K562 (cell line): ENCODE measurements around the gene DENND1A. TPM values are rescaled to one million over a fixed set of nuclear protein-coding genes. Genes with fewer than 3 reads are reported as not detected.
A peak's percentile ranks its signal among the peaks of the same experiment; 100 is the strongest.

Experiments used
- ATAC-seq: fragments of 200-7000 bp; cut with Tn5 transposase; 3 replicates; pipeline ENCODE4 v1.9.1; 2020; ENCODE audit warnings: moderate library complexity
- BruUV-seq: library from RNA; stranded (reverse); fragments of 400-500 nt; replicated peaks from 2 replicates; lab custom pipeline; 2021; lab: Mats Ljungman, UMichigan
- CTCF ChIA-PET: fragments of 300-600 bp; formaldehyde crosslinking; extraction: SDS; loops from one replicate; lab custom pipeline; 2021; ENCODE audit warnings: low intra/inter-chr PET ratio; lab: Yijun Ruan, JAX
- POLR2A ChIA-PET: fragments of 300-600, 350-650 bp; sonication (Branson Sonifier 250); formaldehyde crosslinking; extraction: SDS; loops from one replicate; lab custom pipeline; 2021; ENCODE audit warnings: antibody characterized with exemption, inconsistent platforms; lab: Yijun Ruan, JAX
- DNase-seq, 4 experiments: peaks; one replicate each; pipeline versions ENCODE4 v3.0.0 to v3.0.0-alpha.2; 2011 to 2018; ENCODE audit warnings: low spot score in 3 of 4, mixed read lengths in 3 of 4; ENCODE audit errors: extremely low read depth in 1 of 4
- FAIRE-seq: peaks from 2 replicates; lab custom pipeline; 2011; peaks lifted over from hg19 to GRCh38; lab: Jason Lieb, UNC
- H2AFZ ChIP-seq: 2 replicates; pipeline ENCODE4 v1.6.0; 2011; ENCODE audit warnings: low read depth, low read length, control low read depth, inconsistent platforms
- H3K27ac ChIP-seq: fragments of 200-600 bp; 3 replicates; pipeline ENCODE4 v1.8.0; 2011; ENCODE audit warnings: low read depth, mild to moderate bottlenecking, control low read depth, inconsistent platforms, low read length, moderate library complexity, mixed read lengths; ENCODE audit errors: extremely low read depth
- H3K27me3 ChIP-seq, 2 experiments: fragments of 300-600 bp in 1 of 2; 2 replicates in 1 of 2; 3 replicates in 1 of 2; pipeline versions ENCODE4 v1.6.0 to v1.8.0; 2011; ENCODE audit warnings: inconsistent platforms in 2 of 2, low read length in 2 of 2, mild to moderate bottlenecking in 1 of 2, mixed read lengths in 1 of 2, moderate library complexity in 1 of 2; ENCODE audit not compliant: control insufficient read depth in 2 of 2, insufficient read depth in 2 of 2
- H3K36me3 ChIP-seq: fragments of 300-600 bp; 3 replicates; pipeline ENCODE4 v1.8.0; 2011; ENCODE audit warnings: mild to moderate bottlenecking, low read length, inconsistent platforms; ENCODE audit not compliant: control insufficient read depth, insufficient read depth
- H3K4me1 ChIP-seq, 2 experiments: fragments of 200-600 bp in 1 of 2; replicated peaks in 1 of 2; 2 replicates in 1 of 2; 3 replicates in 1 of 2; pipeline versions ENCODE4 v1.5.1 to v1.8.0; 2011; ENCODE audit warnings: inconsistent platforms in 2 of 2, low read length in 2 of 2, mild to moderate bottlenecking in 1 of 2, mixed read lengths in 1 of 2, moderate library complexity in 1 of 2; ENCODE audit not compliant: control insufficient read depth in 2 of 2, insufficient read depth in 2 of 2
- H3K4me2 ChIP-seq: 2 replicates; pipeline ENCODE4 v1.6.1; 2011; ENCODE audit warnings: low read length, control low read depth, inconsistent platforms, mixed read lengths; ENCODE audit not compliant: insufficient read depth
- H3K4me3 ChIP-seq: fragments of 200-600 bp; sonication (generic), shearing (Covaris generic); 2 replicates; pipeline ENCODE4 v1.5.1; 2016; ENCODE audit warnings: control low read depth, inconsistent platforms
- H3K79me2 ChIP-seq: fragments of 200-600 bp; 3 replicates; pipeline ENCODE4 v1.8.0; 2011; ENCODE audit warnings: low read length, inconsistent platforms; ENCODE audit not compliant: control insufficient read depth, insufficient read depth
- H3K9ac ChIP-seq, 2 experiments: 2 replicates each; pipeline versions ENCODE4 v1.6.0 to v1.6.1; 2011; ENCODE audit warnings: low read depth in 2 of 2, low read length in 2 of 2, control low read depth in 1 of 2, inconsistent platforms in 1 of 2, mild to moderate bottlenecking in 1 of 2, mixed read lengths in 1 of 2; ENCODE audit not compliant: insufficient read depth in 1 of 2
- H3K9me1 ChIP-seq: one replicate; pipeline ENCODE4 v1.6.0; 2011; ENCODE audit warnings: inconsistent platforms, mild to moderate bottlenecking, low read length, moderate library complexity; ENCODE audit not compliant: control insufficient read depth, insufficient read depth
- H3K9me3 ChIP-seq: replicated peaks from 2 replicates; pipeline ENCODE4 v1.5.1; 2011; ENCODE audit warnings: low read depth, low read length, inconsistent platforms; ENCODE audit not compliant: control insufficient read depth, insufficient read depth
- H4K20me1 ChIP-seq: replicated peaks from 2 replicates; pipeline ENCODE4 v1.6.1; 2011; ENCODE audit warnings: low read length, inconsistent platforms, mixed read lengths; ENCODE audit not compliant: control insufficient read depth, insufficient read depth
- BCOR ChIP-seq: fragments of 450-650 bp; IDR thresholded peaks from 2 replicates; pipeline ENCODE4 v1.6.1; 2016
- MAFF ChIP-seq: IDR thresholded peaks from 2 replicates; pipeline ENCODE4 v1.6.1; 2012; ENCODE audit warnings: low read length, improper control_type of control experiment
- ZFP36 ChIP-seq: fragments of 150-350 bp; IDR thresholded peaks from 2 replicates; pipeline ENCODE4 v1.6.1; 2018; ENCODE audit warnings: low read length, low read depth; ENCODE audit not compliant: partially characterized antibody
- WGBS: fragments of 100-300 bp; shearing (Covaris generic); methylation state at CpG from one replicate; pipeline ENCODE4 v1.1.6; 2016; ENCODE audit warnings: low coverage, mixed read lengths; ENCODE audit not compliant: insufficient coverage; ENCODE audit errors: missing lambda C conversion rate; 5-methylcytosine and 5-hydroxymethylcytosine counted together
- in situ Hi-C: fragments of 300-500 bp; cut with MboI; formaldehyde crosslinking; loops from 4 replicates; pipeline ENCODE4 v1.15.0; 2018; ENCODE audit warnings: inconsistent platforms, mixed read lengths
- intact Hi-C: fragments of 100-400 bp; cut with micrococcal nuclease; formaldehyde crosslinking; loops from 2 replicates; pipeline ENCODE4 v1.14.2; 2022
- microRNA counts: library from miRNA; unstranded; fragments of <30 nt; microRNA quantifications from one replicate; lab custom pipeline; 2016
- microRNA-seq: library from miRNA; unstranded; fragments of <30 nt; microRNA quantifications from one replicate; pipeline ENCODE4, GENCODE V29; 2018; ENCODE audit warnings: borderline microRNAs expressed
- polyA plus RNA-seq, 8 experiments: library from polyadenylated mRNA; depleted of rRNA in 4 of 8; stranded (reverse) in 5 of 8; unstranded in 3 of 8; fragments of >200 nt; fragmentation: Nextera tagmentation in 2 of 8; fragmentation: Illumina TruSeq in 1 of 8; extraction: Ambion mirVana in 2 of 8; extraction: Trizol in 1 of 8; gene quantifications; 2 replicates each; pipeline versions ENCODE4 v1.2.1 to v1.2.3, GENCODE V29; 2011 to 2014; ENCODE audit warnings: inconsistent platforms in 1 of 8, missing spikeins in 1 of 8
- small RNA-seq: library from RNA; depleted of rRNA; stranded (forward); fragments of <200 nt; gene quantifications from one replicate; pipeline ENCODE3, GENCODE V24; 2014
- total RNA-seq, 7 experiments: library from RNA; depleted of rRNA in 6 of 7; stranded (reverse); fragments of >200 nt in 6 of 7; fragmentation: Illumina TruSeq in 2 of 7; extraction: Trizol in 2 of 7; gene quantifications; 2 replicates each; pipeline versions ENCODE4 v1.2.1 to v1.2.3, GENCODE V29; 2011 to 2021; ENCODE audit warnings: low replicate concordance in 1 of 7

The DENND1A gene
- total and polyA plus RNA-seq, 9 of the 15 experiments (the other 6 are each of a cell fraction or from before 2014, with no cell fraction given) = 7.6 to 29.5 (median 15.7) TPM

DNA sequence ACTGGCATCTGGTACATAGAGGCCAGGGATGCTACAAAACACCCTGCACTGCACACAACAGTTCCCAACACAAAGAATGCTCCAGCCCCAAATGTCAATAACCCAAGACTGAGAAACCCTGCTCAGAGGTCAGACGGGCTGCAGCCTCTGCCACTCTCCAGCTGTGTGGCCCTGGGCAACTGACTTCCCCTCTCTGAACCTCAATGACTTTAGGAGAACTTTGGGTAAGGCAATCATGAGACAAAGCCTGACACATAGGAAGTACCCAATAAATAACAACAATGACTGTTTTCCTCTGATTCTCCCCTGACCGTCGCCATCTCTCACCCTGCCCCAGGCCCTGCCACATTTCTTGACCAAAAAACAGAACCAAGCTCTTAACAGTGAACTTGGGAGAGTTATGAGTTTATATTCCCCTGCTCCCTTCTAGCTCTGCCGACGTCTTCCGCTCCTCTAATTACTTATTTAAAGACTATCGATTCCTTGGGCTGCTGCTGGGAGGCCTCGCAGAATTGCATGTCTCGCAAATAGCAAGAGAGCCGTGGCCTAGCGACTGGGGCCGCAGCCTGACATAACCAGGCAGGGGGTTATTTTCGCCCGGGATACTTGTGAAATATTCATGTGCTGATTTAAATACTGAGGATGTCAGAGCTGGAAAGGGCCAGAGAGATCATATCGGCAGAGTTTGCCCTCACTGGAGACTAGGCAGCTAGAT lies 598.4 kb downstream of the DENND1A start:
- Histone ChIP-seq H3K4me2 (no peak overlapping the region), H3K9me1 (no peaks in the 10 kb centered on the region), H3K9me3 (no peaks in the 10 kb centered on the region), H3K9ac (no peak overlapping the region), H3K4me3 (no peak overlapping the region), H3K79me2 (no peaks in the 10 kb centered on the region), H3K4me1 (peaks cover 30 to 43% of the 10 kb centered on the region in 2 experiments), H4K20me1 (no peaks in the 10 kb centered on the region), H3K36me3 (no peaks in the 10 kb centered on the region)
- CTCF ChIA-PET = no interaction called here
- WGBS = 79% methylated on average over 15 of the region's 15 CpGs
- no peak for ATAC-seq
- no peak for TF ChIP-seq MAFF
- 0 out of 2 replicates have a peak, but pooled peaks have one; percentile 11 for TF ChIP-seq BCOR
- TF ChIP-seq ZFP36 = peak; percentile 60
- TF ChIP-seq, all 486 proteins: peak for 2
- DNase-seq (no peak), FAIRE-seq (no peak)
- Histone ChIP-seq H3K27ac (no peak overlapping the region), H2AFZ (no peak overlapping the region), H3K27me3 (no peaks in the 10 kb centered on the region)
- in situ Hi-C loops = no loop called here
- intact Hi-C loops = no loop called here
- POLR2A ChIA-PET = interaction anchor here (1.3 kb wide), 1 partner anchor 14 kb away, joined by 3 read pairs; no protein-coding TSS in a partner anchor
- no TSS peak for BruUV-seq

MicroRNAs encoded within 50 kb of the gene (microRNA counts, 767-probe panel; counts per million panel counts)
- microRNA hsa-miR-601 (lab: Ali Mortazavi, UCI) = 1,983 counts per million, percentile 51 among the panel's probes with 10 or more counts

Small RNA genes within 50 kb of the gene (microRNA-seq; reads per million reads assigned to microRNA genes)
- gene MIR601 (not detected), gene MIR7150 (not detected)

Small RNA genes within 50 kb of the gene (small RNA-seq; reads per million reads assigned to genes)
- gene MIR601 (not detected), gene MIR7150 (not detected)

Other genes with a start within 250 kb of the DENND1A start
- not detected in 2 replicates for gene LHX2, start 81.6 kb upstream of the DENND1A start, total RNA-seq (2014; rRNA removed)
- gene LHX2, start 81.6 kb upstream of the DENND1A start, total RNA-seq (2014; rRNA removed; fragmentation: Illumina TruSeq; extraction: Trizol) = not detected in 2 replicates
- not detected in 2 replicates for gene LHX2, start 81.6 kb upstream of the DENND1A start, total RNA-seq (2015; rRNA removed; fragmentation: Illumina TruSeq; extraction: Trizol)
- gene LHX2, start 81.6 kb upstream of the DENND1A start, total RNA-seq (2021) = 0.07 TPM in 1 of 2 replicates, not detected in the other
- not detected in 2 replicates for gene LHX2, start 81.6 kb upstream of the DENND1A start, polyA plus RNA-seq (2011; rRNA removed)
- gene LHX2, start 81.6 kb upstream of the DENND1A start, polyA plus RNA-seq (2014; fragmentation: Illumina TruSeq; extraction: Trizol) = not detected in 2 replicates
- gene LHX2, start 81.6 kb upstream of the DENND1A start, polyA plus RNA-seq (2014; fragmentation: Nextera tagmentation; extraction: Ambion mirVana) = not detected
- not detected in 2 replicates for gene LHX2, start 81.6 kb upstream of the DENND1A start, polyA plus RNA-seq (2014; rRNA removed)